ENCODE data around the gene RANBP3L.

Gene RANBP3L

GRCh38 chr5:36228505-36228904, 73.2 kb downstream of the RANBP3L start:
- no peak for TF ChIP-seq CTCF (IDR thresholded peaks at IDR 0.05; ENCODE audit: unreplicated experiment in 3 of 3)
- no peak overlapping the region for H3K4me3 Mint-ChIP-seq
- H3K36me3 Mint-ChIP-seq (ENCODE audit: low read depth), result peaks cover 11% of the 10 kb centered on the region
- no peaks in the 10 kb centered on the region for H3K9me3 Mint-ChIP-seq
- H3K27ac Mint-ChIP-seq, result no peak overlapping the region
- no peaks in the 10 kb centered on the region for H3K27me3 Mint-ChIP-seq (ENCODE audit: low read depth)
- peaks cover 20% of the 10 kb centered on the region for H3K4me1 Mint-ChIP-seq

GRCh38 chr5:36227046-36227445, 74.7 kb downstream of the RANBP3L start:
- Mint-ChIP-seq H3K9me3 (no peaks in the 10 kb centered on the region), H3K4me1 (peaks cover 20% of the 10 kb centered on the region), H3K4me3 (no peak overlapping the region), H3K27ac (no peak overlapping the region), H3K27me3 (ENCODE audit: low read depth) (no peaks in the 10 kb centered on the region), H3K36me3 (ENCODE audit: low read depth) (peaks cover 11% of the 10 kb centered on the region)
- no peak for TF ChIP-seq CTCF (IDR thresholded peaks at IDR 0.05; ENCODE audit: unreplicated experiment in 3 of 3)

- Mint-ChIP-seq H3K9me3 (no peaks in the 10 kb centered on the region), H3K36me3 (ENCODE audit: low read depth) (peaks cover 36% of the 10 kb centered on the region), H3K4me3 (no peak overlapping the region)
Measured at GRCh38 chr5:36222620-36223019, 79.1 kb downstream of the RANBP3L start.

GRCh38 chr5:36217988-36218387, 83.7 kb downstream of the RANBP3L start:
- no peaks in the 10 kb centered on the region for H3K27me3 Mint-ChIP-seq (ENCODE audit: low read depth)
- H3K36me3 Mint-ChIP-seq (ENCODE audit: low read depth), result peaks cover 51% of the 10 kb centered on the region
- H3K27ac Mint-ChIP-seq, result no peak overlapping the region
- no peaks in the 10 kb centered on the region for H3K9me3 Mint-ChIP-seq
- H3K4me1 Mint-ChIP-seq, result peaks cover 7% of the 10 kb centered on the region
- no peak overlapping the region for H3K4me3 Mint-ChIP-seq
- TF ChIP-seq CTCF (IDR thresholded peaks at IDR 0.05; ENCODE audit: unreplicated experiment in 3 of 3), result no peak

More at GRCh38 chr5:36222620-36223019, 79.1 kb downstream of the RANBP3L start:
- H3K4me1 Mint-ChIP-seq, result peaks cover 7% of the 10 kb centered on the region
- TF ChIP-seq CTCF (IDR thresholded peaks at IDR 0.05; ENCODE audit: unreplicated experiment in 3 of 3), result no peak
- no peak overlapping the region for H3K27ac Mint-ChIP-seq
- no peaks in the 10 kb centered on the region for H3K27me3 Mint-ChIP-seq (ENCODE audit: low read depth)

GRCh38 chr5:36217567-36217966, 84.1 kb downstream of the RANBP3L start:
- H3K4me1 Mint-ChIP-seq, result peaks cover 7% of the 10 kb centered on the region
- no peak overlapping the region for H3K27ac Mint-ChIP-seq
- no peaks in the 10 kb centered on the region for H3K27me3 Mint-ChIP-seq (ENCODE audit: low read depth)
- H3K36me3 Mint-ChIP-seq (ENCODE audit: low read depth), result peaks cover 53% of the 10 kb centered on the region
- H3K9me3 Mint-ChIP-seq, result no peaks in the 10 kb centered on the region
- no peak overlapping the region for H3K4me3 Mint-ChIP-seq
- TF ChIP-seq CTCF (IDR thresholded peaks at IDR 0.05; ENCODE audit: unreplicated experiment in 3 of 3), result no peak

- H3K4me3 Mint-ChIP-seq, result no peak overlapping the region
- no peaks in the 10 kb centered on the region for H3K27me3 Mint-ChIP-seq (ENCODE audit: low read depth)
- no peaks in the 10 kb centered on the region for H3K9me3 Mint-ChIP-seq
Measured at GRCh38 chr5:36215910-36216309, 85.8 kb downstream of the RANBP3L start.

More at GRCh38 chr5:36215910-36216309, 85.8 kb downstream of the RANBP3L start:
- TF ChIP-seq CTCF (IDR thresholded peaks at IDR 0.05; ENCODE audit: unreplicated experiment in 3 of 3), result no peak
- Mint-ChIP-seq H3K36me3 (ENCODE audit: low read depth) (peaks cover 52% of the 10 kb centered on the region), H3K27ac (no peak overlapping the region), H3K4me1 (peaks cover under 1% of the 10 kb centered on the region)
